Thoracic aorta (tissue), 2 donors: ENCODE results near the gene TNPO3. TPM values are rescaled to one million over a fixed set of nuclear protein-coding genes. Genes with fewer than 3 reads are reported as not detected.
"Not testable (repeated sequence)": the region's sequence is repeated elsewhere in the genome, so short reads cannot be mapped to it uniquely, and the experiment has no call there.

Experiments
- ATAC-seq: fragments of 150-250 bp; one replicate; pipeline ENCODE4 v1.8.0; 2017; ENCODE audit warnings: low read depth; ENCODE audit not compliant: insufficient number of reproducible peaks, low FRiP score
- DNase-seq: peaks from one replicate; pipeline ENCODE4 v3.0.0-alpha.2; 2020; ENCODE audit warnings: low spot score
- H3K27ac ChIP-seq, 2 donors: fragments of 200-600 bp; sonication (generic); 1 replicate in 1 of 2; 2 replicates in 1 of 2; pipeline ENCODE4 v1.5.1; 2016; ENCODE audit warnings: mild to moderate bottlenecking in 2 of 2, moderate library complexity in 2 of 2
- H3K27me3 ChIP-seq: fragments of 200-600 bp; sonication (generic); replicated peaks from 2 replicates; pipeline ENCODE4 v1.6.0; 2016; ENCODE audit warnings: mild to moderate bottlenecking; ENCODE audit not compliant: insufficient read depth
- H3K36me3 ChIP-seq: fragments of 200-600 bp; sonication (generic); one replicate; pipeline ENCODE4 v1.5.1; 2016
- H3K4me1 ChIP-seq, 2 donors: fragments of 200-600 bp; sonication (generic); 1 replicate in 1 of 2; 2 replicates in 1 of 2; pipeline versions ENCODE4 v1.5.1 to v1.6.0; 2016; ENCODE audit warnings: low read depth in 2 of 2, mild to moderate bottlenecking in 1 of 2; ENCODE audit not compliant: control insufficient read depth in 1 of 2
- H3K4me3 ChIP-seq: fragments of 200-600 bp; sonication (generic); 2 replicates; pipeline ENCODE4 v1.5.1; 2016; ENCODE audit warnings: mild to moderate bottlenecking
- H3K9me3 ChIP-seq: fragments of 200-600 bp; sonication (generic); 2 replicates; pipeline ENCODE4 v1.5.1; 2016
- total RNA-seq, 2 donors: library from RNA; depleted of rRNA; stranded (reverse); fragments of >200 nt; gene quantifications; one replicate each; pipeline versions ENCODE4 v1.1.0 to v1.2.3, GENCODE V29; 2016
- TF ChIP-seq, protein P1 (sequence below): fragments of 200-600 bp; sonication (generic); IDR thresholded peaks from one replicate; pipeline ENCODE4 v1.5.1; 2019; ENCODE audit warnings: antibody characterized with exemption

TNPO3 gene
- total RNA-seq, 2 donors from 2014 or later, result 28.6 to 29.5 TPM

- no peak for DNase-seq
- no peak overlapping the region for H3K4me3 ChIP-seq
- peaks cover 10% of the 10 kb centered on the region for H3K36me3 ChIP-seq
- H3K9me3 ChIP-seq, result no peaks in the 10 kb centered on the region
- no peaks in the 10 kb centered on the region for H3K4me1 ChIP-seq
- ATAC-seq, result no peak
- TF ChIP-seq, protein P1, sequence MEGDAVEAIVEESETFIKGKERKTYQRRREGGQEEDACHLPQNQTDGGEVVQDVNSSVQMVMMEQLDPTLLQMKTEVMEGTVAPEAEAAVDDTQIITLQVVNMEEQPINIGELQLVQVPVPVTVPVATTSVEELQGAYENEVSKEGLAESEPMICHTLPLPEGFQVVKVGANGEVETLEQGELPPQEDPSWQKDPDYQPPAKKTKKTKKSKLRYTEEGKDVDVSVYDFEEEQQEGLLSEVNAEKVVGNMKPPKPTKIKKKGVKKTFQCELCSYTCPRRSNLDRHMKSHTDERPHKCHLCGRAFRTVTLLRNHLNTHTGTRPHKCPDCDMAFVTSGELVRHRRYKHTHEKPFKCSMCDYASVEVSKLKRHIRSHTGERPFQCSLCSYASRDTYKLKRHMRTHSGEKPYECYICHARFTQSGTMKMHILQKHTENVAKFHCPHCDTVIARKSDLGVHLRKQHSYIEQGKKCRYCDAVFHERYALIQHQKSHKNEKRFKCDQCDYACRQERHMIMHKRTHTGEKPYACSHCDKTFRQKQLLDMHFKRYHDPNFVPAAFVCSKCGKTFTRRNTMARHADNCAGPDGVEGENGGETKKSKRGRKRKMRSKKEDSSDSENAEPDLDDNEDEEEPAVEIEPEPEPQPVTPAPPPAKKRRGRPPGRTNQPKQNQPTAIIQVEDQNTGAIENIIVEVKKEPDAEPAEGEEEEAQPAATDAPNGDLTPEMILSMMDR, result no peak
- H3K27ac ChIP-seq, result no peak overlapping the region
- no peaks in the 10 kb centered on the region for H3K27me3 ChIP-seq
Observed at GRCh38 chr7:129005186-129005585, 49.7 kb downstream of the TNPO3 start.

GRCh38 chr7:128997181-128997580 is 57.7 kb downstream of the TNPO3 start:
- no peak overlapping the region for H3K4me3 ChIP-seq
- TF ChIP-seq, protein P1, result no peak
- ATAC-seq, result no peak

GRCh38 chr7:128994560-128994959 is 60.4 kb downstream of the TNPO3 start:
- H3K27me3 ChIP-seq, ATAC-seq, H3K4me1 ChIP-seq, H3K4me3 ChIP-seq, H3K27ac ChIP-seq, DNase-seq, H3K9me3 ChIP-seq: not testable (repeated sequence)
- H3K36me3 ChIP-seq, result peaks cover 33% of the 10 kb centered on the region

More at GRCh38 chr7:128997181-128997580, 57.7 kb downstream of the TNPO3 start:
- DNase-seq, result no peak
- Histone ChIP-seq H3K27me3 (no peaks in the 10 kb centered on the region), H3K36me3 (peaks cover 38% of the 10 kb centered on the region), H3K27ac (no peak overlapping the region), H3K4me1 (no peaks in the 10 kb centered on the region), H3K9me3 (no peaks in the 10 kb centered on the region)

- DNase-seq, result no peak
- H3K27me3 ChIP-seq, result no peaks in the 10 kb centered on the region
- peaks cover 28% of the 10 kb centered on the region for H3K36me3 ChIP-seq
- TF ChIP-seq, protein P1, result no peak
- no peak for ATAC-seq
- H3K4me1 ChIP-seq, result no peaks in the 10 kb centered on the region
- no peaks in the 10 kb centered on the region for H3K9me3 ChIP-seq
- no peak overlapping the region for H3K27ac ChIP-seq
- no peak overlapping the region for H3K4me3 ChIP-seq
Observed at GRCh38 chr7:128993419-128993818, 61.5 kb downstream of the TNPO3 start.

DNA sequence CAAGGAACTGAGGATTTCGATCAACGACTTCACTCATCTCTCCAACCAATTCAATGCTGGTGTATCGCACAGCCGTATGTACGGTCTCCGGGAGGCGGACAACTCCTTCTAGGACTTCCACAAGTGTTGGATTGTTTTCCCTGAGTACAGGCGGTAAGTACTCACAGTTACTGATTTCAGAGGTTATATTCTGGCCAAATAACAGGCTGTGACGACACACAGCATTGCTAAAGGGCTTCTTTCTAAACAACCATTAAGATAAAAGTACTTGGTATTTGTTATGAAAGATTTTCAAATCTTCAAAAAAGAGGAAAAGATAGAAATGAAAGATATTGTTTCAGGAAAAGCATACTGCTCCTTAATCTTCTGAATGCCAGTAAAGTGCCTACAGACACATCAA is 65.0 kb downstream of the TNPO3 start:
- TF ChIP-seq, protein P1, result no peak
- Histone ChIP-seq H3K4me3 (no peak overlapping the region), H3K27me3 (no peaks in the 10 kb centered on the region), H3K4me1 (no peaks in the 10 kb centered on the region), H3K9me3 (no peaks in the 10 kb centered on the region), H3K27ac (no peak overlapping the region), H3K36me3 (peaks cover 30% of the 10 kb centered on the region)
- ATAC-seq, result no peak
- no peak for DNase-seq

DNA sequence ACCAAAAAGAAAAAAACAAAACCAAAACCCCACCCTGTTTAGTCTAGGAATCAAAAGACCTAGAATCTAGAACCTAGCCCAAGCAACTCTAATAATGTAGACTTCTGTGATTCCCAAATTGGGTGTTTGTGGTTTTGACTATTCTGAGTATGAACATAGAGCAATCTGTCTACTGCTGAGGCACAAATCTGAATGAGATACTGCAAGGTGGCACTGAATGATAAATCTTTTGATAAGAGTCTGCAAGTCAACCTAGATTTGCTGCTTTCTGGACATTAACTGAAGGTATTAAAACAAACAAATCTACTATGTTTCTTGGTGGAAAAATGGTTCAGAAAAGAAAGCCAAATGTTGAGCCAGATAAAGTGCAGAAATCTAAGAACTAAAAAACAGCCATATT is 66.5 kb downstream of the TNPO3 start:
- H3K4me1 ChIP-seq, result no peaks in the 10 kb centered on the region
- H3K27ac ChIP-seq, result no peak overlapping the region
- no peaks in the 10 kb centered on the region for H3K9me3 ChIP-seq
- DNase-seq, result no peak
- no peaks in the 10 kb centered on the region for H3K27me3 ChIP-seq
- TF ChIP-seq, protein P1, result no peak
- ATAC-seq, result no peak
- H3K36me3 ChIP-seq, result peaks cover 32% of the 10 kb centered on the region
- no peak overlapping the region for H3K4me3 ChIP-seq
